WTC11 (cell line): ENCODE results near the gene BMPR2. TPM values are rescaled to one million over a fixed set of nuclear protein-coding genes. Genes with fewer than 3 reads are reported as not detected.

ENCODE experiments used
- ATAC-seq: fragments of 200-7000 bp; cut with Tn5 transposase; 2 replicates; pipeline ENCODE4 v1.10.0; 2021; ENCODE audit warnings: mild to moderate bottlenecking, moderate library complexity
- Bru-seq: library from RNA; stranded (reverse); fragments of 400-500 nt; gene quantifications from one replicate; lab custom pipeline; 2021; lab: Mats Ljungman, UMichigan
- CTCF ChIA-PET: fragments of 300-600 bp; sonication (Branson Sonifier 250); formaldehyde crosslinking; loops from one replicate; lab custom pipeline; 2021; ENCODE audit warnings: antibody characterized with exemption; lab: Charles Lee
- POLR2A ChIA-PET: fragments of 350-600 bp; sonication (Branson Sonifier 250); formaldehyde crosslinking; loops from one replicate; lab custom pipeline; 2021; ENCODE audit warnings: antibody characterized with exemption; lab: Charles Lee
- DNase-seq: peaks from one replicate; pipeline ENCODE4 v3.0.0; 2021; ENCODE audit warnings: low spot score
- H3K27ac Mint-ChIP-seq: 2 replicates; pipeline ENCODE4 v1.8.0; 2021; ENCODE audit warnings: mixed read lengths
- H3K27me3 Mint-ChIP-seq: 2 replicates; pipeline ENCODE4 v1.8.0; 2021; ENCODE audit warnings: low read depth, mild to moderate bottlenecking, moderate library complexity, mixed read lengths
- H3K36me3 Mint-ChIP-seq: 2 replicates; pipeline ENCODE4 v1.8.0; 2021; ENCODE audit warnings: mixed read lengths
- H3K4me1 Mint-ChIP-seq: 2 replicates; pipeline ENCODE4 v1.8.0; 2022; ENCODE audit warnings: mixed read lengths
- H3K4me3 Mint-ChIP-seq: 2 replicates; pipeline ENCODE4 v1.8.0; 2021; ENCODE audit warnings: mild to moderate bottlenecking, moderate library complexity, mixed read lengths
- H3K9me3 Mint-ChIP-seq: 2 replicates; pipeline ENCODE4 v1.8.0; 2021; ENCODE audit warnings: mixed read lengths
- CBFB ChIP-seq: sonication (generic); formaldehyde crosslinking; IDR thresholded peaks from 2 replicates; pipeline ENCODE4 v1.8.1; 2022; ENCODE audit warnings: mild to moderate bottlenecking, low read depth, missing genetic modification reagents
- CREM ChIP-seq: sonication (generic); formaldehyde crosslinking; IDR thresholded peaks from 2 replicates; pipeline ENCODE4 v1.8.1; 2022; ENCODE audit warnings: mild to moderate bottlenecking, missing genetic modification reagents, moderate library complexity
- NFE2L1 ChIP-seq: sonication (generic); formaldehyde crosslinking; IDR thresholded peaks from 2 replicates; pipeline ENCODE4 v1.8.1; 2023; ENCODE audit warnings: missing genetic modification reagents
- NFYB ChIP-seq: sonication (generic); formaldehyde crosslinking; conservative IDR thresholded peaks from 2 replicates; pipeline ENCODE4 v1.8.0; 2022; ENCODE audit warnings: low read depth, missing genetic modification reagents
- SMAD4 ChIP-seq: sonication (generic); formaldehyde crosslinking; IDR thresholded peaks from 2 replicates; pipeline ENCODE4 v1.8.0; 2022; ENCODE audit warnings: mild to moderate bottlenecking, missing genetic modification reagents
- SP1 ChIP-seq: sonication (generic); formaldehyde crosslinking; conservative IDR thresholded peaks from 2 replicates; pipeline ENCODE4 v1.8.1; 2022; ENCODE audit warnings: missing genetic modification reagents
- ZNF138 ChIP-seq: sonication (generic); formaldehyde crosslinking; conservative IDR thresholded peaks from 2 replicates; pipeline ENCODE4 v1.8.1; 2022; ENCODE audit warnings: mild to moderate bottlenecking, moderate library complexity, missing genetic modification reagents
- ZNF219 ChIP-seq: sonication (generic); formaldehyde crosslinking; IDR thresholded peaks from 2 replicates; pipeline ENCODE4 v1.8.0; 2023; ENCODE audit warnings: missing genetic modification reagents, mild to moderate bottlenecking, borderline replicate concordance
- ZNF232 ChIP-seq: sonication (generic); formaldehyde crosslinking; IDR thresholded peaks from 2 replicates; pipeline ENCODE4 v1.8.0; 2022; ENCODE audit warnings: mild to moderate bottlenecking, missing genetic modification reagents
- ZNF416 ChIP-seq: fragments of 250-450 bp; sonication (Bioruptor Pico); IDR thresholded peaks from 2 replicates; pipeline ENCODE4 v1.9.0; 2021; ENCODE audit warnings: mild to moderate bottlenecking, inconsistent platforms
- ZNF423 ChIP-seq: fragments of 250-450 bp; sonication (Bioruptor Pico); IDR thresholded peaks from 2 replicates; pipeline ENCODE4 v2.1.2; 2022; ENCODE audit warnings: mild to moderate bottlenecking, moderate library complexity
- long read RNA-seq, 3 experiments: library from RNA in 1 of 3; library from capped mRNA in 1 of 3; library from polyadenylated mRNA in 1 of 3; unstranded in 2 of 3; stranded (forward) in 1 of 3; transcript quantifications; one replicate each; pipeline ENCODE4 v2.0.0, GENCODE V29; 2021
- total RNA-seq: library from RNA; stranded (reverse); gene quantifications from 3 replicates; pipeline ENCODE4 v1.2.3, GENCODE V29; 2021
- TF ChIP-seq, protein P1 (sequence below): sonication (generic); formaldehyde crosslinking; IDR thresholded peaks from 2 replicates; pipeline ENCODE4 v1.8.1; 2022; ENCODE audit warnings: mild to moderate bottlenecking, moderate library complexity, missing genetic modification reagents
- TF ChIP-seq, protein P2 (sequence below): sonication (generic); formaldehyde crosslinking; conservative IDR thresholded peaks from 2 replicates; pipeline ENCODE4 v1.8.1; 2023; ENCODE audit warnings: mild to moderate bottlenecking, low read depth, missing genetic modification reagents, moderate library complexity
- TF ChIP-seq, protein P3 (sequence below): sonication (generic); formaldehyde crosslinking; IDR thresholded peaks from 2 replicates; pipeline ENCODE4 v1.8.0; 2022; ENCODE audit warnings: mild to moderate bottlenecking, missing genetic modification reagents
- TF ChIP-seq, protein P4 (sequence below): sonication (generic); formaldehyde crosslinking; IDR thresholded peaks from 2 replicates; pipeline ENCODE4 v1.8.0; 2022; ENCODE audit warnings: mild to moderate bottlenecking, missing genetic modification reagents
- TF ChIP-seq, protein P5 (sequence below): fragments of 200-600 bp; IDR thresholded peaks from 2 replicates; pipeline ENCODE4 v1.8.0; 2022; ENCODE audit warnings: antibody characterized with exemption
- TF ChIP-seq, protein P6 (sequence below): sonication (generic); formaldehyde crosslinking; IDR thresholded peaks from 2 replicates; pipeline ENCODE4 v1.8.1; 2023; ENCODE audit warnings: mild to moderate bottlenecking, missing genetic modification reagents
- TF ChIP-seq, protein P7 (sequence below): sonication (generic); formaldehyde crosslinking; IDR thresholded peaks from 2 replicates; pipeline ENCODE4 v1.8.1; 2022; ENCODE audit warnings: missing genetic modification reagents, borderline replicate concordance

The BMPR2 gene
- total RNA-seq (18.1 to 22.1 TPM (median 19.8 TPM) in 3 replicates), Bru-seq, nascent RNA (percentile 77 among the genes with signal in this experiment)
- long read RNA-seq, experiment 1, full-length matches to known transcripts = 30 of 65 reads
- long read RNA-seq, experiment 1, partial matches to known transcripts = 7 of 65 reads
- long read RNA-seq, experiment 1, other reads (novel, unspliced or antisense) = 28 of 65 reads
- long read RNA-seq, experiment 2, partial matches to known transcripts = 10 of 37 reads
- long read RNA-seq, experiment 2, other reads (novel, unspliced or antisense) = 27 of 37 reads
- long read RNA-seq, experiment 3, partial matches to known transcripts = 0 of 1 reads
- long read RNA-seq, experiment 3, other reads (novel, unspliced or antisense) = 1 of 1 reads

DNA sequence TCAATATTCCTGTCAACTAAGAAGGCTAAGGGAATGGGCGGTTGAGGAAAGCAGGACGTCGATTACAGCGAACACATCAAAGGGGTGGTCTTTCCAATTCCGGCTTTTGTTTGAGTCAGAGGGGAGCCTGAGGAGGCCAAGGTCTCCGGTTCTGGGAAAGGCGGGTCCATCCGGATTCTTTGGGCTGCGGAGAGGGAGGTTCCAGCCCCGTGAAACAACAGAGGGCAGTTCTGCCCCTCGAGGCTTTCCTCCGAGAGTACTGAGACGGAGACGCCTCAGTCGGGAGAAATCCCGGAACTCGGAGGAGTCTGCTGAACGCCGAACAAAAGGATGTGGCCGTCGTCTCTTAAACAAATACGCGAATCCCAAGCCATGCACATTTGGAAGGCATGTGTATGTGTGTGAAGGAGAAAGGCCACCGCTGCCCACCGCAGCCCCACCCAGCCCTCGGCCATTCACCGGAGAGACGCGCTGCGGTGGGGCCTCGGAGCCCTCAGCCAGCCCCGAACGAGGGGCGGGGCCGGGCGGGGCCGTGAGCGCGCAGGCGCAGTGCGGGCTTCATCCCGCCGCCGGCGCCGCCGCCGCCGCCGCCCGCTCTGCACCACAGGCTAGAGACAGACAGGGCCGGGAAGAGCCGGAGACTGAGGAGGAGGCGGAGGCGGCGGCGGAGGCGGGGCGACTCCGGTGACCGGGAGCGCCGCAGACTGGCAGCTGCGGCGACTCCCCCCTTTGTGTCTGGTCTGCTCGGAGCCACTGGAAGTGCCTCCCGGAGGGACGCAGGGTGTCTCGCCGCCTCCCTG is at the start of gene BMPR2:
Gene BMPR2 (plus strand): TSS at position 719 of the 800 bp plus-strand sequence. CDS start 1,148 bp downstream, outside the sequence.
- peak; percentile 80 for ATAC-seq
- Mint-ChIP-seq H3K4me3 (peak within 1 kb of the TSS; percentile 99), H3K27me3 (no peaks in the 10 kb centered on the region)
- TF ChIP-seq, protein P1, sequence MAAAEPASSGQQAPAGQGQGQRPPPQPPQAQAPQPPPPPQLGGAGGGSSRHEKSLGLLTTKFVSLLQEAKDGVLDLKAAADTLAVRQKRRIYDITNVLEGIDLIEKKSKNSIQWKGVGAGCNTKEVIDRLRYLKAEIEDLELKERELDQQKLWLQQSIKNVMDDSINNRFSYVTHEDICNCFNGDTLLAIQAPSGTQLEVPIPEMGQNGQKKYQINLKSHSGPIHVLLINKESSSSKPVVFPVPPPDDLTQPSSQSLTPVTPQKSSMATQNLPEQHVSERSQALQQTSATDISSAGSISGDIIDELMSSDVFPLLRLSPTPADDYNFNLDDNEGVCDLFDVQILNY (CRISPR knock-in tag) = peak; percentile 54; the same call in 1 of the 2 replicates
- TF ChIP-seq NFYB (no peak), ZNF138 (CRISPR knock-in tag) (no peak), CREM (CRISPR knock-in tag) (peak; percentile 32; the same call in 1 of the 2 replicates), CBFB (peak; percentile 17; the same call in 1 of the 2 replicates), SP1 (CRISPR knock-in tag) (peak; percentile 50; the same call in 1 of the 2 replicates), ZNF232 (CRISPR knock-in tag) (0 out of 2 replicates have a peak, but pooled peaks have one; percentile 27), ZNF416 (CRISPR knock-in tag) (peak; percentile 83)
- TF ChIP-seq, protein P2, sequence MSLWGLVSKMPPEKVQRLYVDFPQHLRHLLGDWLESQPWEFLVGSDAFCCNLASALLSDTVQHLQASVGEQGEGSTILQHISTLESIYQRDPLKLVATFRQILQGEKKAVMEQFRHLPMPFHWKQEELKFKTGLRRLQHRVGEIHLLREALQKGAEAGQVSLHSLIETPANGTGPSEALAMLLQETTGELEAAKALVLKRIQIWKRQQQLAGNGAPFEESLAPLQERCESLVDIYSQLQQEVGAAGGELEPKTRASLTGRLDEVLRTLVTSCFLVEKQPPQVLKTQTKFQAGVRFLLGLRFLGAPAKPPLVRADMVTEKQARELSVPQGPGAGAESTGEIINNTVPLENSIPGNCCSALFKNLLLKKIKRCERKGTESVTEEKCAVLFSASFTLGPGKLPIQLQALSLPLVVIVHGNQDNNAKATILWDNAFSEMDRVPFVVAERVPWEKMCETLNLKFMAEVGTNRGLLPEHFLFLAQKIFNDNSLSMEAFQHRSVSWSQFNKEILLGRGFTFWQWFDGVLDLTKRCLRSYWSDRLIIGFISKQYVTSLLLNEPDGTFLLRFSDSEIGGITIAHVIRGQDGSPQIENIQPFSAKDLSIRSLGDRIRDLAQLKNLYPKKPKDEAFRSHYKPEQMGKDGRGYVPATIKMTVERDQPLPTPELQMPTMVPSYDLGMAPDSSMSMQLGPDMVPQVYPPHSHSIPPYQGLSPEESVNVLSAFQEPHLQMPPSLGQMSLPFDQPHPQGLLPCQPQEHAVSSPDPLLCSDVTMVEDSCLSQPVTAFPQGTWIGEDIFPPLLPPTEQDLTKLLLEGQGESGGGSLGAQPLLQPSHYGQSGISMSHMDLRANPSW = 0 out of 2 replicates have a peak, but pooled peaks have one; percentile 84
- TF ChIP-seq, protein P3, sequence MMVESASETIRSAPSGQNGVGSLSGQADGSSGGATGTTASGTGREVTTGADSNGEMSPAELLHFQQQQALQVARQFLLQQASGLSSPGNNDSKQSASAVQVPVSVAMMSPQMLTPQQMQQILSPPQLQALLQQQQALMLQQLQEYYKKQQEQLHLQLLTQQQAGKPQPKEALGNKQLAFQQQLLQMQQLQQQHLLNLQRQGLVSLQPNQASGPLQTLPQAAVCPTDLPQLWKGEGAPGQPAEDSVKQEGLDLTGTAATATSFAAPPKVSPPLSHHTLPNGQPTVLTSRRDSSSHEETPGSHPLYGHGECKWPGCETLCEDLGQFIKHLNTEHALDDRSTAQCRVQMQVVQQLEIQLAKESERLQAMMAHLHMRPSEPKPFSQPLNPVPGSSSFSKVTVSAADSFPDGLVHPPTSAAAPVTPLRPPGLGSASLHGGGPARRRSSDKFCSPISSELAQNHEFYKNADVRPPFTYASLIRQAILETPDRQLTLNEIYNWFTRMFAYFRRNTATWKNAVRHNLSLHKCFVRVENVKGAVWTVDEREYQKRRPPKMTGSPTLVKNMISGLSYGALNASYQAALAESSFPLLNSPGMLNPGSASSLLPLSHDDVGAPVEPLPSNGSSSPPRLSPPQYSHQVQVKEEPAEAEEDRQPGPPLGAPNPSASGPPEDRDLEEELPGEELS (CRISPR knock-in tag) = peak; percentile 14; the same call in 1 of the 2 replicates
- TF ChIP-seq, protein P4, sequence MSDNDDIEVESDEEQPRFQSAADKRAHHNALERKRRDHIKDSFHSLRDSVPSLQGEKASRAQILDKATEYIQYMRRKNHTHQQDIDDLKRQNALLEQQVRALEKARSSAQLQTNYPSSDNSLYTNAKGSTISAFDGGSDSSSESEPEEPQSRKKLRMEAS (CRISPR knock-in tag) = no peak
- TF ChIP-seq, protein P5, sequence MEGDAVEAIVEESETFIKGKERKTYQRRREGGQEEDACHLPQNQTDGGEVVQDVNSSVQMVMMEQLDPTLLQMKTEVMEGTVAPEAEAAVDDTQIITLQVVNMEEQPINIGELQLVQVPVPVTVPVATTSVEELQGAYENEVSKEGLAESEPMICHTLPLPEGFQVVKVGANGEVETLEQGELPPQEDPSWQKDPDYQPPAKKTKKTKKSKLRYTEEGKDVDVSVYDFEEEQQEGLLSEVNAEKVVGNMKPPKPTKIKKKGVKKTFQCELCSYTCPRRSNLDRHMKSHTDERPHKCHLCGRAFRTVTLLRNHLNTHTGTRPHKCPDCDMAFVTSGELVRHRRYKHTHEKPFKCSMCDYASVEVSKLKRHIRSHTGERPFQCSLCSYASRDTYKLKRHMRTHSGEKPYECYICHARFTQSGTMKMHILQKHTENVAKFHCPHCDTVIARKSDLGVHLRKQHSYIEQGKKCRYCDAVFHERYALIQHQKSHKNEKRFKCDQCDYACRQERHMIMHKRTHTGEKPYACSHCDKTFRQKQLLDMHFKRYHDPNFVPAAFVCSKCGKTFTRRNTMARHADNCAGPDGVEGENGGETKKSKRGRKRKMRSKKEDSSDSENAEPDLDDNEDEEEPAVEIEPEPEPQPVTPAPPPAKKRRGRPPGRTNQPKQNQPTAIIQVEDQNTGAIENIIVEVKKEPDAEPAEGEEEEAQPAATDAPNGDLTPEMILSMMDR = no peak
- TF ChIP-seq, all 79 proteins: peak for 8
- CTCF ChIA-PET = interaction anchor here (1.0 kb wide), 1 partner anchor 97 kb away, joined by 3 read pairs; no protein-coding TSS in a partner anchor
- Mint-ChIP-seq H3K27ac (peak within 1 kb of the TSS; percentile 99), H3K36me3 (no peaks in the 10 kb centered on the region), H3K9me3 (no peaks in the 10 kb centered on the region), H3K4me1 (peaks cover 37% of the 10 kb centered on the region)
- POLR2A ChIA-PET = interaction anchor here (0.8 kb wide), 3 partner anchors 43 to 126 kb away, joined by 3 to 5 read pairs (median 3); no protein-coding TSS in a partner anchor
- peak; percentile 84 for DNase-seq

DNA sequence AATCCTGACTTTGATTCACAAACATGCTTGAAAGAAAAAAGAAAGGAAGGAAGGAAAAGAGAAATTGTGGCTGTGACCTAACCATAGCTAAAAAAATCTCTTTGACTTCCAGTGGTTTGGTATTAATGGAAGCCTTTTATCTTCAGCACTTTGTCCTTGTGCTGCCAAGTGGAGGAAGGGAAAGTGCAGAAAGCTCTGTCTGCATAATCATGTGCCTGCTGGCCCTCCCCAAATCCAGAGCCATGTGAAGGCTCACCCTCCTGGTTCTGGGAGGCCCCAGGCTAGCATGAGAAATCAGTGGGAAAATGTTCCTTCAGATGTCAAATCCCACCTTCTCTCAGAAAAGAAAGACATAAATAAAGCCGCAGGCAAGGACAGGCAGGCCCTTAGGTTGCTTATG is 48.3 kb upstream of the BMPR2 start:
- ATAC-seq (peak; percentile 62), DNase-seq (no peak)
- Mint-ChIP-seq H3K9me3 (no peaks in the 10 kb centered on the region), H3K4me3 (no peak overlapping the region), H3K27ac (peak overlapping the region; percentile 55; the same call in 1 of the 2 replicates), H3K27me3 (no peaks in the 10 kb centered on the region), H3K4me1 (peaks cover 8% of the 10 kb centered on the region), H3K36me3 (no peaks in the 10 kb centered on the region)
- ChIA-PET POLR2A (no interaction called here), CTCF (no interaction called here)
- TF ChIP-seq, protein P6, sequence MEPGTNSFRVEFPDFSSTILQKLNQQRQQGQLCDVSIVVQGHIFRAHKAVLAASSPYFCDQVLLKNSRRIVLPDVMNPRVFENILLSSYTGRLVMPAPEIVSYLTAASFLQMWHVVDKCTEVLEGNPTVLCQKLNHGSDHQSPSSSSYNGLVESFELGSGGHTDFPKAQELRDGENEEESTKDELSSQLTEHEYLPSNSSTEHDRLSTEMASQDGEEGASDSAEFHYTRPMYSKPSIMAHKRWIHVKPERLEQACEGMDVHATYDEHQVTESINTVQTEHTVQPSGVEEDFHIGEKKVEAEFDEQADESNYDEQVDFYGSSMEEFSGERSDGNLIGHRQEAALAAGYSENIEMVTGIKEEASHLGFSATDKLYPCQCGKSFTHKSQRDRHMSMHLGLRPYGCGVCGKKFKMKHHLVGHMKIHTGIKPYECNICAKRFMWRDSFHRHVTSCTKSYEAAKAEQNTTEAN (CRISPR knock-in tag) = no peak
- TF ChIP-seq, protein P7, sequence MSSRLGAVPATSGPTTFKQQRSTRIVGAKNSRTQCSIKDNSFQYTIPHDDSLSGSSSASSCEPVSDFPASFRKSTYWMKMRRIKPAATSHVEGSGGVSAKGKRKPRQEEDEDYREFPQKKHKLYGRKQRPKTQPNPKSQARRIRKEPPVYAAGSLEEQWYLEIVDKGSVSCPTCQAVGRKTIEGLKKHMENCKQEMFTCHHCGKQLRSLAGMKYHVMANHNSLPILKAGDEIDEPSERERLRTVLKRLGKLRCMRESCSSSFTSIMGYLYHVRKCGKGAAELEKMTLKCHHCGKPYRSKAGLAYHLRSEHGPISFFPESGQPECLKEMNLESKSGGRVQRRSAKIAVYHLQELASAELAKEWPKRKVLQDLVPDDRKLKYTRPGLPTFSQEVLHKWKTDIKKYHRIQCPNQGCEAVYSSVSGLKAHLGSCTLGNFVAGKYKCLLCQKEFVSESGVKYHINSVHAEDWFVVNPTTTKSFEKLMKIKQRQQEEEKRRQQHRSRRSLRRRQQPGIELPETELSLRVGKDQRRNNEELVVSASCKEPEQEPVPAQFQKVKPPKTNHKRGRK (CRISPR knock-in tag) = no peak
- TF ChIP-seq SMAD4 (CRISPR knock-in tag) (no peak), ZNF423 (CRISPR knock-in tag) (no peak), NFE2L1 (CRISPR knock-in tag) (no peak), ZNF219 (CRISPR knock-in tag) (no peak)
- TF ChIP-seq, protein P2 = no peak
